Measurements from ENCODE around the gene CDH19.

The CDH19 gene

GRCh38 chr18:66510357-66511045 is 93.4 kb downstream of the CDH19 start:
- TF ChIP-seq CTCF (IDR thresholded peaks at IDR 0.05): no peak

- TF ChIP-seq CTCF (IDR thresholded peaks at IDR 0.05): no peak
Measured at GRCh38 chr18:66508937-66509336, 95.0 kb downstream of the CDH19 start.

- no peak for TF ChIP-seq CTCF (IDR thresholded peaks at IDR 0.05)
Measured at GRCh38 chr18:66506178-66506577, 97.7 kb downstream of the CDH19 start.

- no peak for TF ChIP-seq CTCF (IDR thresholded peaks at IDR 0.05)
Measured at GRCh38 chr18:66497351-66497750, 106.5 kb downstream of the CDH19 start.

GRCh38 chr18:66495844-66496243 is 108.0 kb downstream of the CDH19 start:
- peak; percentile 83 for TF ChIP-seq CTCF (IDR thresholded peaks at IDR 0.05)

GRCh38 chr18:66473882-66474281 is 130.0 kb downstream of the CDH19 start:
- TF ChIP-seq CTCF (IDR thresholded peaks at IDR 0.05): no peak

- TF ChIP-seq CTCF (IDR thresholded peaks at IDR 0.05): no peak
Measured at GRCh38 chr18:66461344-66461743, 142.5 kb downstream of the CDH19 start.

- TF ChIP-seq CTCF (IDR thresholded peaks at IDR 0.05): no peak
Measured at GRCh38 chr18:66457245-66457644, 146.6 kb downstream of the CDH19 start.
